Nephron (organoid): Measurements from ENCODE around the gene SFTA2.
"Not testable (repeated sequence)": the region's sequence is repeated elsewhere in the genome, so short reads cannot be mapped to it uniquely, and the experiment has no call there.

Experiments used
- H3K27ac Mint-ChIP-seq, 3 experiments: 2 replicates each; pipeline ENCODE4 v1.8.0; 2020; ENCODE audit warnings: mixed read lengths in 3 of 3, mild to moderate bottlenecking in 2 of 3, moderate library complexity in 1 of 3
- H3K27me3 Mint-ChIP-seq: 2 replicates; pipeline ENCODE4 v1.8.0; 2021; ENCODE audit warnings: low read depth, mild to moderate bottlenecking, moderate library complexity, mixed read lengths
- H3K36me3 Mint-ChIP-seq: 2 replicates; pipeline ENCODE4 v1.8.0; 2020; ENCODE audit warnings: low read depth, mixed read lengths
- H3K4me1 Mint-ChIP-seq: 2 replicates; pipeline ENCODE4 v1.8.0; 2020; ENCODE audit warnings: mixed read lengths
- H3K4me3 Mint-ChIP-seq, 3 experiments: 2 replicates each; pipeline ENCODE4 v1.8.0; 2020; ENCODE audit warnings: mild to moderate bottlenecking in 3 of 3, mixed read lengths in 3 of 3, moderate library complexity in 2 of 3
- H3K9me3 Mint-ChIP-seq: 2 replicates; pipeline ENCODE4 v1.8.0; 2020; ENCODE audit warnings: mixed read lengths
- TF ChIP-seq, protein P1 (sequence below), 3 experiments: fragments of 200-600 bp; sonication (generic); IDR thresholded peaks; one replicate each; pipeline ENCODE4 v1.5.0; 2021; ENCODE audit warnings: antibody characterized with exemption in 3 of 3; ENCODE audit not compliant: unreplicated experiment in 3 of 3

SFTA2 gene

DNA sequence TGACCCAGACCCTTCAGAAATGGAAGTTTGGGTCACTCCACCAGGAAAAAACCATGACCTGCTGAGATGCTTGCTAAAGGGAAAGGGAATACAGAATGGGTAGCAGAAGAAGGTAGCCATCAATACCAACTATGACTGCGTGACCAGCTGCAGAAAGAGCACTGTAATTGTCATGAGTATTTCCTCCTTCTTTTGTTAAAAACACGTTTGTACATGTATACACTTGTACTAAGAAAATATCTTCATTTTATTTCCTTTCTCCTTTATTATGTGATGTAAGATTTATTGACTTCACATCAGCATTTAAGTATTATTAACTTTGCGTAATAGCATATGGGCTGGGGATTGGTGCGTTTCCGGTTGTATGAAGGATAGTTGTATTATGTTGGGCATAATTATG lies 39.0 kb upstream of the SFTA2 start:
- TF ChIP-seq, protein P1, sequence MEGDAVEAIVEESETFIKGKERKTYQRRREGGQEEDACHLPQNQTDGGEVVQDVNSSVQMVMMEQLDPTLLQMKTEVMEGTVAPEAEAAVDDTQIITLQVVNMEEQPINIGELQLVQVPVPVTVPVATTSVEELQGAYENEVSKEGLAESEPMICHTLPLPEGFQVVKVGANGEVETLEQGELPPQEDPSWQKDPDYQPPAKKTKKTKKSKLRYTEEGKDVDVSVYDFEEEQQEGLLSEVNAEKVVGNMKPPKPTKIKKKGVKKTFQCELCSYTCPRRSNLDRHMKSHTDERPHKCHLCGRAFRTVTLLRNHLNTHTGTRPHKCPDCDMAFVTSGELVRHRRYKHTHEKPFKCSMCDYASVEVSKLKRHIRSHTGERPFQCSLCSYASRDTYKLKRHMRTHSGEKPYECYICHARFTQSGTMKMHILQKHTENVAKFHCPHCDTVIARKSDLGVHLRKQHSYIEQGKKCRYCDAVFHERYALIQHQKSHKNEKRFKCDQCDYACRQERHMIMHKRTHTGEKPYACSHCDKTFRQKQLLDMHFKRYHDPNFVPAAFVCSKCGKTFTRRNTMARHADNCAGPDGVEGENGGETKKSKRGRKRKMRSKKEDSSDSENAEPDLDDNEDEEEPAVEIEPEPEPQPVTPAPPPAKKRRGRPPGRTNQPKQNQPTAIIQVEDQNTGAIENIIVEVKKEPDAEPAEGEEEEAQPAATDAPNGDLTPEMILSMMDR (IDR thresholded peaks at IDR 0.05; ENCODE audit: unreplicated experiment in 3 of 3) = no peak
- no peak overlapping the region for H3K27ac Mint-ChIP-seq
- H3K4me1 Mint-ChIP-seq = peaks cover 5% of the 10 kb centered on the region
- no peaks in the 10 kb centered on the region for H3K36me3 Mint-ChIP-seq
- peaks cover 3% of the 10 kb centered on the region for H3K9me3 Mint-ChIP-seq
- H3K4me3 Mint-ChIP-seq = no peak overlapping the region
- peaks cover 28% of the 10 kb centered on the region for H3K27me3 Mint-ChIP-seq

DNA sequence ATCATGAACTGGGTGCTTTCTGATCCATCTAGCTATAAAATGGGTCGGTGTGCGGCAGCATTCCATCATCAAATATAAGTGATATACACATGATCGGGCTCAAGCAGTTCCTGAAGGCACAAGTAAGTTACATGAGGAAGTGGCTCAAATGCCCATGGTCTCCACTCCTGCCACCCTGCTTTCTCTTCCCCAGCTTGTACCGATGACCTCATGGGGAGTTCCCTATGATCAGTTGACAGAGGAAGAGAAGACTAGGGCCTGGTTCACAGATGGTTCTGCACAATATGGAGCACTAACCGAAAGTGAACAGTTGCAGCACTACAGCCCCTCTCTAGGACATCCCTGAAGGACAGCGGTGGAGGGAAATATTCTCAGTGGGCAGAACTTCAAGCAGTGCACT lies 37.2 kb upstream of the SFTA2 start:
- not testable (repeated sequence) for H3K36me3 Mint-ChIP-seq, H3K4me3 Mint-ChIP-seq, H3K27ac Mint-ChIP-seq, H3K9me3 Mint-ChIP-seq, H3K4me1 Mint-ChIP-seq
- H3K27me3 Mint-ChIP-seq = peaks cover 34% of the 10 kb centered on the region

DNA sequence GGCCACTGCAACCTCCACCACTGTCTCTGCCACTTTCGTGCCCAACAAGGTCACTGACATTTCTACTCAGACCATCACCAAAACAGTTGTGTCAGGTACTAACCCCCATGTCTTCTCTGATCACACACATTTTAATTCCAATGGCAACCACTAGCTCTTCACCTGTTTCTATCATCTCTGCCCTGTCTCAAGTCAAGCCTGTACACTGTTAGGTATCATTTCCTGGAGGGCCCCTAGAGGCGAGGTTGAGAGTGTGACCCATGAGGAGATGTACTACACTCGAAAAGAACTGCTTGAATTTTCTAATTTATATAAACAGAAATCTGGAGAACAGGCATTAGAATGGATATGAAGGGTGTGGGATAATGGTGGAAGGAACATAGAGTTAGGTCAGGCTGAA lies 34.2 kb upstream of the SFTA2 start:
- H3K4me1 Mint-ChIP-seq = peaks cover 2% of the 10 kb centered on the region
- TF ChIP-seq, protein P1 (IDR thresholded peaks at IDR 0.05; ENCODE audit: unreplicated experiment in 3 of 3) = no peak
- H3K27me3 Mint-ChIP-seq = peaks cover 17% of the 10 kb centered on the region
- no peak overlapping the region for H3K27ac Mint-ChIP-seq
- H3K36me3 Mint-ChIP-seq = no peaks in the 10 kb centered on the region
- H3K9me3 Mint-ChIP-seq = peaks cover 3% of the 10 kb centered on the region
- H3K4me3 Mint-ChIP-seq = no peak overlapping the region

DNA sequence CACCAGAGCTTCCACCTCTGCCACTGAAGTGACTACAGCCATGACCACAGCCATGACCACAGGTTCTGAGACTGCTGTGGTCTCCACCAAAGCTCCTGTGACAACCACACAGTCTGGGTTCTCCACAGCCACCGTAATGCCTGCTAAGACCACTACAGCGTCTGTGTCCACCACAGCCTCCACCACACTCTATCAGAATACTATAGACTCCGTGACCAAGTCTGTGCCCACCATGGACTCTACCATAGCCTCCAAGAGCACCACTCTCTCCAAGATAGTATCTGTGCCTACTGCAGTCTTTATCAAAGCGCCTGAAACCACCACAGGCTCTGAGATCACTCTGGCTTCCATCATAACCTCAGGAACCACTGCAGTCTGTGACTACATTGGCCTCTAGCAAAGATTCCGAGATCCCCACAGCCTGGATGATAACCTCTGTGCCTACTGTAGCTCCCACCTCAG lies 33.2 kb upstream of the SFTA2 start:
- Mint-ChIP-seq H3K27me3 (peaks cover 15% of the 10 kb centered on the region), H3K9me3 (peaks cover 3% of the 10 kb centered on the region), H3K36me3 (no peaks in the 10 kb centered on the region), H3K4me3 (no peak overlapping the region), H3K4me1 (peaks cover 5% of the 10 kb centered on the region), H3K27ac (no peak overlapping the region)
- TF ChIP-seq, protein P1 (IDR thresholded peaks at IDR 0.05; ENCODE audit: unreplicated experiment in 3 of 3) = no peak

DNA sequence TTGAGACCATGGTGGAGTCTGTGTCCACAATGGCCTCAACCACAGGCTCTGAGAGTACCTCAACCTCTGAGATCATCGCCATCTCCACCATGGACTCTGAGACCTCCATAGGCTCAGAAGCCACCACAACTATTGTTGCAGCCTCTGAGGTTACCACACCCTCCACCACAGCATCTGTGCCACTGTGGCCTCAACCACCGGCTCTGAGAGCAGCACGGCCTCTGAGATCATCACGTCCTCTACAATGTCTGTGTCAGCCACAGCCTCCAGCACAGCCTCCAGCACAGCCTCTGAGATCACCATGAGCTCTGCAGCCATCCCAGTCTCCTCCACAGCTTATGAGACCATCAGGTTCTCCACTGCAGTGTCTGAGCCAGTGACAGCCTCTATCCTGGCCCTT lies 32.1 kb upstream of the SFTA2 start:
- Mint-ChIP-seq H3K9me3 (no peaks in the 10 kb centered on the region), H3K4me1 (peaks cover 8% of the 10 kb centered on the region), H3K36me3 (no peaks in the 10 kb centered on the region), H3K27ac (no peak overlapping the region), H3K27me3 (peaks cover 11% of the 10 kb centered on the region), H3K4me3 (no peak overlapping the region)
- TF ChIP-seq, protein P1 (IDR thresholded peaks at IDR 0.05; ENCODE audit: unreplicated experiment in 3 of 3) = no peak

DNA sequence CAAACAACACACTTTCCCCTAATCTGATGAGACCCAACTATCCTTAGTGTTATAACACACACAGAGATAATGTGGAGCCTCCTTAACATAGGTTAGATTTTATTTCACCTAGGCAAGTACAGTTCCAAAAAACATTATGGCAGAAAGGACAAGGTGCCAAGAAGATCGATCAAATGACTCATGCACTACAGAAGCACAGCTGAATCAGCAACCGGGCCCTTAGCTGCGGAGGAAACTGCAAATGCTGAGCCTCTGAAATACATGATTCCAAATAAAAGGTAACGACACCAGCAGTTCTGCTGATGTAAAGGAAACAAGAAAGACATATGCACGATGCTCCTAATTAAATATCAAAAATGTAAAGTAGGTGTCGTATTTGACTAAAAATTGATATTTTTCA lies 31.7 kb upstream of the SFTA2 start:
- Mint-ChIP-seq H3K27ac (no peak overlapping the region), H3K4me3 (no peak overlapping the region), H3K4me1 (peaks cover 10% of the 10 kb centered on the region), H3K9me3 (no peaks in the 10 kb centered on the region), H3K36me3 (no peaks in the 10 kb centered on the region), H3K27me3 (peaks cover 11% of the 10 kb centered on the region)
- TF ChIP-seq, protein P1 (IDR thresholded peaks at IDR 0.05; ENCODE audit: unreplicated experiment in 3 of 3) = no peak
